Activated gamma-delta T cell treated with Interleukin-2 at 50 U/mL for 16 hours (primary cell): ENCODE measurements around the gene NTF4.
"Not testable (repeated sequence)": the region's sequence is repeated elsewhere in the genome, so short reads cannot be mapped to it uniquely, and the experiment has no call there.

Experiments
- DNase-seq: peaks from one replicate; pipeline ENCODE4 v3.0.0-alpha.2; 2020

Gene NTF4

DNA sequence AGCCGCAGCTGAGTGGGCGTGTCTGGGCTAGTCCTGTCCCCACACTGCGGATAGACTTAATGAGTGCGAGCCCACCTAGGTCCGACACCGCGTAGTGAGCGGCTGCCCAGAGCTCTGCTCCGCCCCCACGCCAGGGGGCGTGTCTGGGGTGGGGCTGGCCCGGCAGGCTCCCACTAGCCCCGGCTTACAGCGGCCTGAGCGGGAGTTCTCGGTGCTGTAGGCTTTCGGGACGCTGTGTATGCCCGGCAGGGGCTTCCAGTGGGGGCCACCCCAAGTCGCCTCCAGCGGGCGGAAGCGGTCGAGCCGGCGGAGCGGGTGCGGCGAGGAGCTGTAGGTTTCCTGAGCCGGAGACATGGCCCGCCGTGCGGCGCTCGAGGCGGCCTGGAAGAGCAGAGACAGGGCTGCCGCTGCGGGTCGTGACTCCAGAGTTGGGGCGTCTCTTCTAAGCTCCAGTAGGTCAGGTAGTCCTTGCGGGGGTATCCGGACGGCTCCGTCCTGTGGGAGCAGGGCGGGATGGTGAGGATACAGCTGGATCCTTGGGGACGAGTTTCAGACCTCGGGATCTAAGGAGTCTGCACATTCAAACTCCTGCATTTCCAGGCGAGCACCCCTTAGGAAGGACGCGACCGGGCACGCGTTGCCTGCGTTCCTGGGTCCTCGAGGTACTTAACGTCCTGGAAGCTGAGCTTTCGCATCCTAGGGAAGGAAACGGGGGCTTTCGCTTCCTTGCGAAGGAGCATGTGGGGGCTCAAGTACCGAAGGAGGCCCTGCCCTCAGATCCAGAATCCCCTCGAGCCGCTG is 8.3 kb downstream of the NTF4 start:
- DNase-seq, result peak; percentile 49

DNA sequence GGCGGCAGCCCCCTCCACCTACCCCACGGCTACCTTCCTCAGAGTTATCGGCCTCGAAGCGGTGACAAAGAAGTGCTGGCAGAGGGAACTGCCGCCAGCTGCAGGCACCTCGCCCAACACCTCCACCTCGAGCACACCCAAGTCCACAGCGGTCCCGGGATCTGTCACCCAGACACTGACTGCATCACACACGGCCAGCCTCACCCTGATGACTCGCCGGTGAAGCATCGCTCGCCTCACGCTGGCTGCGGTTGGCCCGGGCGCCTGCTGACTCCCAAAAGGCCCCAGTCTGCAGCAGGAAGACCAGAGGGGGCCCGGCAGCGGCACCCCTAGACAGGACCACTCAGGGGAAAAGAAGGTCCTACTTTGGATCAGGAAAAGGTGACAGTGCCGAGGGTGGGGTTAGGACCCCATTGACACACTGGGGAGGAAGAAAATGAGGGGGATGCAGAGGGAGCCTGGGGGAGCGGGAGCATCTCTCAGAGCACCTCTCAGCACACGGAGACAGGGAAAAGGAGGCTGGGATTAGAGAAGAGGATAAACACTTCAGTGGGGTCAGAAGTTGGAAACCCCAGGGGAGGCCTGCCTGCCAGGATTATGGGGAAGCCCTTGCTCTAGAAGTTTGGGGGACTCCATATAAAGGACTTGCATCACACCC is 14.1 kb downstream of the NTF4 start:
- DNase-seq, result not testable (repeated sequence)

GRCh38 chr19:49049834-49050233 is 14.8 kb downstream of the NTF4 start:
- not testable (repeated sequence) for DNase-seq

- DNase-seq, result not testable (repeated sequence)
These were observed 15.6 kb downstream of the NTF4 start, which contains the start of gene CGB8 for GRCh38 chr19:49049011-49049410. TSS of gene CGB8 (minus strand) at chr19:49049111. CDS start at chr19:49048739, 372 bp downstream.

- DNase-seq, result not testable (repeated sequence)
These were observed 21.1 kb downstream of the NTF4 start, which contains the start of gene CGB5 for GRCh38 chr19:49043548-49043947. TSS of gene CGB5 (plus strand) at chr19:49043848. CDS start at chr19:49044210, 362 bp downstream.

GRCh38 chr19:49042666-49043065 is 22.0 kb downstream of the NTF4 start:
- DNase-seq, result not testable (repeated sequence)

- no peak for DNase-seq
These were observed 22.4 kb downstream of the NTF4 start for GRCh38 chr19:49042177-49042576.

GRCh38 chr19:49039736-49040135 is 24.9 kb downstream of the NTF4 start:
- DNase-seq, result not testable (repeated sequence)

GRCh38 chr19:49038557-49039276 is 25.9 kb downstream of the NTF4 start:
- DNase-seq, result not testable (repeated sequence)

GRCh38 chr19:49038111-49038510 is 26.5 kb downstream of the NTF4 start:
- not testable (repeated sequence) for DNase-seq

DNA sequence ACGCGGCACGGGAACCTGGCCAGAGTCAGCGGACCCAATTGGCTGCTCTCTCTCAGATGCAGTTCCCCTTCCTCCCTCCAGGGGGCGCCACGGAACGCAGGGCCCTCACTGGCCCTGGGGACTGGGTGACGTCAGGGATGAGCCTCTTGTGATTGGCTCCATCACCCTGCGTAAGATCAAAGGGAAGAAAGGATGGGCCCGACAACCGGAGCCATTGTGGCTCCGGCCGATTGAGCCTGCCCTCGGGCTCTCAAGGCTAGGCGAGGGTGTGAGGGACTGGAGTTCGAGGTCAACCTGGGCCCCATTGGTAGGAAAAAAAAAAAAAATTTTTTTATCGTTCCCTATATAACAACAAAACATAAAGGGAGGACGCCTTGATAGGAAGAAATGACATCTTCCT is 27.8 kb downstream of the NTF4 start, which contains the start of gene CGB1:
TSS of gene CGB1 (minus strand) at position 81 of the 400 bp plus-strand sequence. CDS start 184 bp downstream, outside the sequence.
- DNase-seq, result peak; percentile 30

GRCh38 chr19:49031642-49032301 is 32.8 kb downstream of the NTF4 start, which contains the start of gene CGB2:
TSS of gene CGB2 (plus strand) at chr19:49031890. CDS start at chr19:49032096, 206 bp downstream.
- DNase-seq, result peak; percentile 52

DNA sequence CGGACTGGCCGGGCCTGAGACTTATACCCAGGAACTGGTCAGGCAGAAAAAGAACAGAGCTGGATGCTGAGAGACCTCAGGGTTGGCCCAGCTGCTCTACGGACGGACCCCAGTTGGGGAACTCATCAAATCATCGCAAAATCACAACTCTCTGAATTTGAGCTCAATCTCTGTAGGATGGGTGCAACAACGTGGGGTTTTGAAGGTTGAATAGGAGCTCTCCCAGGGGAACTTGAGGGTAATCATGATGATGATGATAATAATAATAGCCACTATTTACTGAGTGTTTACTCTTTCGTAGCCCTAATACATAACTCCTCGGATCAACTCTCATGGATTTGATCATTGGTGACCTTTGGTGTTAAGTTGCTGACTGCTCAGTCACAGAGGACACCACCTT is 34.3 kb downstream of the NTF4 start:
- not testable (repeated sequence) for DNase-seq

DNA sequence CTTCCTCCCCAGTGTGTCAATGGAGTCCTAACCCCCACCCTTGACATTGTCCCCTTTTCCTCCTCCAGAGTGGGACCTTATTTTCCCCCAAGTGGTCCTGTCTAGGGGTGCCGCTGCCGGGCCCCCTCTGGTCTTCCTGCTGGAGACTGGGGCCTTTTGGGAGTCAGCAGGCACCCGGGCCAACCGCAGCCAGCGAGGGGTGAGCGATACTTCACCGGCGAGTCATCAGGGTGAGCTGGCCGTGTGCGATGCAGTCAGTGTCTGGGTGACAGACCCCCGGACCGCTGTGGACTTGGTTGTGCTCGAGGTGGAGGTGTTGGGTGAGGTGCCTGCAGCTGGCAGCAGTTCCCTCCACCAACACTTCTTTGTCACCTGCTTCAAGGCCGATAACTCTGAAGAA is 34.9 kb downstream of the NTF4 start:
- not testable (repeated sequence) for DNase-seq

DNA sequence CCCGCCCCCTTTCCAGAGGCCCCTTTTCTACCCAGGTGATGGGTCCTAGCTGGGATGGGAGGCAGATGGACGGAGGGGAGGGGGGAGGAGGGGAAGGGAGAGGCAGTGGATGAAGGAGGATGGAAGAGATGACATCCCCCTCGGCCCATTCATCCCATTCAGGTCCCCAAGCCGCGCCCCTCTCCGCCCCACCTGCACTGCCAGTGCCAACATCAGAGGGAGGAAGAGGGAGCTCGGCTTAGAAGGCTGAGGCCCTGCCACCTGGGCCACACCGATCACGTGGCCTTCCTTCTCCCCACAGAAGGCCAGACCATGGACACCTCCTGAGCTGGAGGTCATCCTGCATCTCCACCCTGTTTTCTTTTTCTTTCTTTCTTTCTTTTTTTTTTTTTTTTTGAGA is 35.9 kb downstream of the NTF4 start:
- DNase-seq, result not testable (repeated sequence)

DNA sequence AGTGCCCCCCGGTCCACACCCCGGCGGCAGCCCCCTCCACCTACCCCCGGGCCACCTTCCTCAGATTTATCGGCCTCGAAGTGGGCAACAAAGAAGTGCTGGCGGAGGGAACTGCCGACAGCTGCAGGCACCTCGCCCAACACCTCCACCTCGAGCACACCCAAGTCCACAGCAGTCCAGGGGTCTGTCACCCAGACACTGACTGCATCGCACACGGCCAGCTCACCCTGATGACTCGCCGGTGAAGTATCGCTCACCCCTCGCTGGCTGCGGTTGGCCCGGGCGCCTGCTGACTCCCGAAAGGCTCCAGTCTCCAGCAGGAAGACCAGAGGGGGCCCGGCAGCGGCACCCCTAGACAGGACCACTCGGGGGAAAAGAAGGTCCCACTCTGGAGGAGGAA is 39.0 kb downstream of the NTF4 start:
- not testable (repeated sequence) for DNase-seq

GRCh38 chr19:49025088-49025487 is 39.5 kb downstream of the NTF4 start:
- not testable (repeated sequence) for DNase-seq

DNA sequence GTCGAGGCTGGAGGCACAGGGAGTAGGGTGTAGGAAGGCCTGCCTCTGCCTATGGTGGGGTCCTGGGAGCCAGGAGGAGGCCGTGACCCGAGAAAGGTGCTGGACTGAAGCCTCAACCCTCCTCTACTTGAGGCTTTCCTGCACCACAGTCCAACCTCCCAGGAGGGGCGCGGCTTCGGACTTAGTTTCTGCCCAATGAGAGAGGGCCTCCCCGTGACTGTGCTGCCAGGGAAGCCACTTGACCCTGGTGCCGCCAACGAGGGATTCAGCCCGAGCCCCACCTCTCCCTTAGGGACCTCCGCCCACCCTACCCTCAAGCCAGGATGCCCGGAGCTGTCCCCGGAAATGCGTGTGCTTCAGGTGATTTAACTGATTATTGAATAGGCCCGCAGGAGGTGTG is 40.4 kb downstream of the NTF4 start, which contains the start of gene CGB3:
TSS of gene CGB3 (minus strand) at position 101 of the 400 bp plus-strand sequence. CDS start 362 bp downstream, outside the sequence.
- DNase-seq, result not testable (repeated sequence)

- no peak for DNase-seq
These were observed 42.5 kb downstream of the NTF4 start for GRCh38 chr19:49022116-49022515.

- no peak for DNase-seq
These were observed 43.4 kb downstream of the NTF4 start for GRCh38 chr19:49020931-49021895.

DNA sequence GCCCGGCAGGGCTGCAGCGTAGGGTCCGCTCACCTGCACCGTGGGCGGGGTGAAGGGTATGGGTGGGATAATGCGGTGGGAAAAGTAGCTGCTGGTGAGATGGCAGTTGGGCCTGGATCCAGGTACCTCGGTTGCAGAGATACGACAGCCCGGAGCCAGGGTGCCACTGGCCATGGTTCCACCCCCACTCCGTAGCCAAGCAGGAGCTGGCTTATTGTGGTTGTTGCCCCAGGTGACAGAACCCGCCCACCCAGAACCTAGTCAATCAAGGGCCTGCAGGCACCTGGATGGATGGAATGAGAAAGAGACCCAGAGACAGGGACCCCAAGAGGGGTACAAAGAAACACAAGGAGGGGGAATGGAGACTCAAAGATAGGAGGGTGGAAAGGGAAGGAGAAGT is 44.3 kb downstream of the NTF4 start:
- DNase-seq, result no peak
